ES-I3 (cell line): ENCODE data around the gene STPG4.

Experiments
- H3K36me3 ChIP-seq: 2 replicates; pipeline ENCODE4 v1.6.1; 2013; ENCODE audit warnings: mild to moderate bottlenecking, low read length, control low read depth, moderate library complexity; ENCODE audit not compliant: insufficient read depth
- H3K4me1 ChIP-seq: 2 replicates; pipeline ENCODE4 v1.6.1; 2013; ENCODE audit warnings: mild to moderate bottlenecking, control low read depth, low read length; ENCODE audit not compliant: insufficient read depth
- H3K9ac ChIP-seq: 2 replicates; pipeline ENCODE4 v1.6.1; 2013; ENCODE audit warnings: low read depth, mild to moderate bottlenecking, low read length, moderate library complexity
- H3K9me3 ChIP-seq: 2 replicates; pipeline ENCODE4 v1.6.1; 2013; ENCODE audit warnings: mild to moderate bottlenecking, low read length, moderate library complexity; ENCODE audit not compliant: control insufficient read depth, insufficient read depth

Gene STPG4

DNA sequence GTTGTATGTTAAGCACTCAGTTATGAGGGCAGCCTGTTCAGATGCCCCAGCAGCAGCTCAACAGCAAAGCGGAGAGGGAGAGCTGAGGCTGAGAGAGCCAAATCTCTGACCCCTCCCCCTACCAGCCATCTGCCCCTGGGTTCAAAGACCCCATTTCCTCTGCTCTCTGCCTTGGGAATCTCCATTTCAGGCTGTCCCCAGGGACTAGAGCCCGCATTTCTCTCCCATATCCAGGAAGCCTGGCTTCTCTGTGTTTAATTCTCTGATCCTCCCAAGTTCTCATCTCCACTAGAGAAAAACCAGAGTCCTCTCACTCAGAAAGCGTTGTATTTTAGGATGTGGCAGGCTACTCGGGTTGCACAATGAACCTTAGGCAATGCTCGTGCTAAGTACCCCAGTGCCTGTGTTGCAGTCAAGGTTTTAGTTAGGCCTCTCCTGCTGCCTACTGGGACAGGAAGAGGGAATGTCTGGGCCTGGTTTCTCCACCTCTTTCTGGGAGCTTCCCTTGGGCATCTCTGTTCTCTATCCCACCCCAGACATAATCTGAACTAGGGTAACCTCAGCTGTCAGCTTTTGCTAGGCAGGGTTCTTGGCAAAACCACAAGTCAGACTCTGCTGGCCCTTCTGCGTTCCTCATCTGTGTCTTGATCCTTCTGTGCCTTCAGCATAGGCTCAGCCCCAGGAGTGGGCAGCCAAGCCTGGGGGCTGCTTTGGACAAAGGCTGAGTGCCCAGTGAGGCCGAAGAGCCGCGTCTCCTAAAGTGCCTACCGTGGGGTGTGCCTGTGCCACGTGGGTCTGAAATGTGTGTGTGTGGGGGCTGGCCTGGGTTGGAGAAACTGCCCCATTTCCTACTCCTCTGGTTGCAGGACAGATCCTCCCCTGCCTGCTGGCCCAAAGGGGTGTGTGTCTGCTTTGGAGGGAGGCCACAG, 96.8 kb downstream of the STPG4 start:
- H3K4me1 ChIP-seq, result peaks cover 28% of the 10 kb centered on the region
- H3K36me3 ChIP-seq, result no peaks in the 10 kb centered on the region; the same call in 1 of the 2 replicates
- H3K9ac ChIP-seq, result no peak overlapping the region
- H3K9me3 ChIP-seq, result no peaks in the 10 kb centered on the region

DNA sequence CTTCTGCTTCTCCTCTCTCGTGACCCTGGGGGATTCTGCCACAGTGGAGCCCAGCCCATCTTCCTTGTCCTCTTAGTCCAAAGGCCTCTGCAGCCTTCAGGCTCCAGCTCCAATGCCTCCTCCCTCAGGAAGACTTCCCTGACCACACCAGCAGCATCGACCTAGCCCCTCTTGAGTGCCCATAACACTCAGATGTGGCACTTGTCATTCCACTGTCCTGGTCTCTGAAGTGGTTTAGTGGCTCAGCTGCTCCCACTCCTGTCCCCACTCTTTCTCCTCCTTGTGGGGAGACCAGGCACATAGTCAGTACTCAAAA, 97.5 kb downstream of the STPG4 start:
- Histone ChIP-seq H3K36me3 (no peaks in the 10 kb centered on the region), H3K4me1 (peaks cover 24% of the 10 kb centered on the region), H3K9me3 (no peaks in the 10 kb centered on the region), H3K9ac (no peak overlapping the region)

DNA sequence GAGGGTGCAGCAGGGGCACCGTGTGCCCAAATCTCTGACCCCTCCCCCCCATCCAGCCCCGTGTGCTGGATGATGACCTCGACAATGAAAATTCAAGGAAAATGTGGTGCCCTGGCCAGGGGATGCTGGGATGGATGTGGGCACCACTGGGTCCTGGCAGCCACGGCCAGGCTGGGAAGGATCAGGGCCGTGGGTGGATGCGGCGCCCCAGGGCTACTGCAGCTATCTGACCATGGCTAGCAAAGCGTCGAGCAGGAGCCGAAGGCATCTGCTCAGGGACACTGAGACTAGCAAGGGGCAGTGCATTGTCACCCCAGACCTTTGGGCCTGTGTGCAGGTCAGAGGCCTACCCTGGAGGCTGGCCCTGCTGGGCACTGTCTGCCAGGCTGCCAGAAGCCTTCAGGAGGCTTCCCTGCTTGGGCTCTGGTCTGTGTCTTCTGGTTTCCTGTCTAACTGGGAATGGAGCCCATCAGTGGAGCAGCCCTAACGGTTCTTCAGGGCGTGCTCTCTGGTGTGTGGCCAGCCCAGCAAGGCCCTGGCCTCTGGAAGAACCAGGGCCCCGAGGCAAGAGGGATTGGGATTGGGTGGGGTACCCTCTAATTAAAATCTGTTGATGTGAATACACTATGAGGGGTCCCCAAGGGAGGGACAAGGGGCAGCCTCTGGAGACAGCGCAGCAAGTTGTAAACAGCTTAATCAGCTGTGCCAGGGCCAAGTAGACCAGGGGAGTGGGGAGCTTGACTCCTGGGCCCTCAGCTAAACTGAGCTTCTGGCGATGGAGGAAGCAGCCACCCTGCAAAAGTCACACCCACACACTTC, 98.0 kb downstream of the STPG4 start:
- Histone ChIP-seq H3K9ac (no peak overlapping the region), H3K36me3 (no peaks in the 10 kb centered on the region), H3K4me1 (peaks cover 24% of the 10 kb centered on the region), H3K9me3 (no peaks in the 10 kb centered on the region)

GRCh38 chr2:47056374-47056773, 98.7 kb downstream of the STPG4 start:
- Histone ChIP-seq H3K9ac (no peak overlapping the region), H3K36me3 (no peaks in the 10 kb centered on the region; the same call in 1 of the 2 replicates), H3K4me1 (peaks cover 24% of the 10 kb centered on the region)

GRCh38 chr2:47054868-47055267, 100.2 kb downstream of the STPG4 start:
- Histone ChIP-seq H3K4me1 (peaks cover 24% of the 10 kb centered on the region), H3K9ac (no peak overlapping the region), H3K36me3 (no peaks in the 10 kb centered on the region; the same call in 1 of the 2 replicates), H3K9me3 (no peaks in the 10 kb centered on the region)

More at GRCh38 chr2:47056374-47056773, 98.7 kb downstream of the STPG4 start:
- no peaks in the 10 kb centered on the region for H3K9me3 ChIP-seq

- no peak overlapping the region for H3K9ac ChIP-seq
- H3K9me3 ChIP-seq, result no peaks in the 10 kb centered on the region
- no peaks in the 10 kb centered on the region; the same call in 1 of the 2 replicates for H3K36me3 ChIP-seq
- H3K4me1 ChIP-seq, result peaks cover 24% of the 10 kb centered on the region
Measured at GRCh38 chr2:47054036-47054555, 101.0 kb downstream of the STPG4 start.

DNA sequence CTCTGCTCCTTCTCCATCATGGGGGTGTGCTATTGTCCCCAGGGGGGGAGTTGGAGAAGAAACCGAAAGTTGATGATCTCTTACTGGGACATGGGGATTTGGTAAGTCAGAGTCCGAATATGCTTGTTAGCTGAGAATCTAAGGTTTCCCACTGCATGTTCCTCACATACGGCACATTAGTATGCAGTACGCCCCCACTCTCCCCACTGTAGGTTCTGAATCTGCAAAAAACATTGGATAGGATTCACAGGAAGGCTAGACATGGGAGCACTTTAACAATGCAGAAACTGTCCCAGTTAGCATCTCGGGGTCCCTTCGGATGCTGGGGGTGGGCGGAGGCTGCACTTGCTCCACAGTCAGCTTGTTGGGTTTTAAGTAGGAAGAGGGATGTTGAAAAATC, 102.3 kb downstream of the STPG4 start:
- Histone ChIP-seq H3K4me1 (peaks cover 19% of the 10 kb centered on the region), H3K9ac (no peak overlapping the region), H3K9me3 (no peaks in the 10 kb centered on the region), H3K36me3 (no peaks in the 10 kb centered on the region; the same call in 1 of the 2 replicates)

DNA sequence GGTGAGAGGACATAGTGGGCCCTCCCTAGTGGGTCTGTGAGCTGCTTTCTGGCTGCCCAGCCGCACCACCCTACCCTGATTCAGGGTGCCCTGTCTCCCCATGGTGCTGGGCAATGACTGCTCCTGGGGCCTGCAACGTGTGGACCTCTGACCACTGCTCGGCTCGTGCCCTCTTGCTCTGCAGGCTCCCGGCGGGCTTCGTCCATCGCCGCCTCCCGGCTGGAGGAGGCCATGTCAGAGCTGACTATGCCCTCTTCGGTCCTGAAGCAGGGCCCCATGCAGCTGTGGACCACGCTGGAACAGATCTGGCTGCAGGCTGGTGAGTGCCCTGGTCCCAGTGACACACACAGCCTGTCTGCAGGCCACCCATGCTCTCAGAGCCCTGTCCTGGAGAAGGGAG, 103.5 kb downstream of the STPG4 start:
- no peaks in the 10 kb centered on the region for H3K9me3 ChIP-seq
- H3K4me1 ChIP-seq, result peaks cover 8% of the 10 kb centered on the region
- H3K36me3 ChIP-seq, result no peaks in the 10 kb centered on the region; the same call in none of the 2 replicates
- H3K9ac ChIP-seq, result no peak overlapping the region

DNA sequence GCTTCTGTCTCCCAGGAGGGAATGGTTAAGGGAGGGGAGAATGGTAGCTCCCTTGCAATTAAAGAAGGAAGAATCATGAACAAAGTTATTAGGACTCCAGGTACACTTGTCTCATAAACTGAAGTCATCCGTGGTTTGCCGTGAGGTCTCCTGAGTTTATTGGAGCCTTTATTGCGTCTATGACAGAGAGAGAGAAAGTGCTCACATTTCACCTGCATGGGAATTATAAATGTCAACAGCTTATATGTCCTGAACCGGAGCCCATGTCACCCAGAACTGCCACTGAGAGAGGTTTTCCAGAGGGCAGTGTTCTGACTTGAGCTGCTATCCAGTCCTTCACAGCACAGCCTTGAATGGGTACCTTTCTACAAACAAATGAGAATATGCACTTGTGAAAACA, 104.3 kb downstream of the STPG4 start:
- Histone ChIP-seq H3K9ac (no peak overlapping the region), H3K4me1 (peaks cover 1% of the 10 kb centered on the region), H3K9me3 (no peaks in the 10 kb centered on the region), H3K36me3 (no peaks in the 10 kb centered on the region; the same call in none of the 2 replicates)

GRCh38 chr2:47050021-47050760, 104.9 kb downstream of the STPG4 start:
- Histone ChIP-seq H3K9ac (no peak overlapping the region), H3K4me1 (no peaks in the 10 kb centered on the region), H3K9me3 (no peaks in the 10 kb centered on the region), H3K36me3 (no peaks in the 10 kb centered on the region; the same call in none of the 2 replicates)

GRCh38 chr2:47049502-47049901, 105.6 kb downstream of the STPG4 start:
- H3K36me3 ChIP-seq, result no peaks in the 10 kb centered on the region; the same call in none of the 2 replicates
- no peaks in the 10 kb centered on the region for H3K9me3 ChIP-seq
- no peaks in the 10 kb centered on the region; the same call in 1 of the 2 replicates for H3K4me1 ChIP-seq
- no peak overlapping the region for H3K9ac ChIP-seq

GRCh38 chr2:47048801-47049480, 106.2 kb downstream of the STPG4 start:
- Histone ChIP-seq H3K9me3 (no peaks in the 10 kb centered on the region), H3K36me3 (no peaks in the 10 kb centered on the region; the same call in none of the 2 replicates), H3K4me1 (no peaks in the 10 kb centered on the region; the same call in 1 of the 2 replicates), H3K9ac (no peak overlapping the region)

DNA sequence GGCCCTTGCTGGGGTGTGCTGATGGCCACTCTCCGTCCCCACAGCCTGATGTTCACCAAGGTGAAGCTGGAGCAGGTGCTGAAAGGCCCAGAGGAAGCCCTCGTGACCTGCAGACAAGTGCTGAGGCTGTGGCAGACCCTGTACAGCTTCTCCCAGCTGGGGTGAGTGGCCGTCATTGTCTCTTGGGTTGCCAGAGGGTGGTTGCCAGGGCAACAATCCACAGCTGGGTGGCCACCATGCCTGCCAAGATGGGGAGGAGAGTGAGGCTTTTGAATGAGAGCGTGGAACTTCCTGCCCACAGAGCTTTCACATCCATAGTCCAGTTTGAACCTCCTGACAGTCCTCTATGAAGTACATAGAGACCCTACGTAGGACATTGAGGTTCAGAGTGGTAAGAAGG, 108.8 kb downstream of the STPG4 start:
- peaks cover 22% of the 10 kb centered on the region; the same call in 1 of the 2 replicates for H3K4me1 ChIP-seq
- H3K36me3 ChIP-seq, result no peaks in the 10 kb centered on the region; the same call in 1 of the 2 replicates
- no peaks in the 10 kb centered on the region for H3K9me3 ChIP-seq
- no peak overlapping the region for H3K9ac ChIP-seq
